MG63 (cell line): ENCODE results near the gene CASZ1. TPM values are rescaled to one million over a fixed set of nuclear protein-coding genes. Genes with fewer than 3 reads are reported as not detected.
A peak's percentile ranks its signal among the peaks of the same experiment; 100 is the strongest.

Source experiments
- DNase-seq: peaks from one replicate; pipeline ENCODE4 v3.0.0-alpha.2; 2020
- H3K27me3 ChIP-seq: fragments of 250-450 bp; sonication (Bioruptor Pico); 2 replicates; pipeline ENCODE4 v1.5.1; 2020; ENCODE audit warnings: mild to moderate bottlenecking, moderate library complexity
- H3K36me3 ChIP-seq: fragments of 250-450 bp; sonication (Bioruptor Pico); 2 replicates; pipeline ENCODE4 v1.5.1; 2020; ENCODE audit warnings: mild to moderate bottlenecking, moderate library complexity
- H3K4me3 ChIP-seq: fragments of 250-450 bp; sonication (Bioruptor Pico); 2 replicates; pipeline ENCODE4 v1.5.1; 2020; ENCODE audit warnings: mild to moderate bottlenecking, moderate library complexity
- H3K9me3 ChIP-seq: fragments of 250-450 bp; sonication (Bioruptor Pico); 2 replicates; pipeline ENCODE4 v1.5.1; 2020; ENCODE audit warnings: mild to moderate bottlenecking, moderate library complexity
- total RNA-seq: library from RNA; depleted of rRNA; stranded (reverse); fragments of >200 nt; shearing (Covaris generic); gene quantifications from 2 replicates; pipeline ENCODE4 v1.2.3, GENCODE V29; 2014; ENCODE audit warnings: low replicate concordance

Gene CASZ1
- total RNA-seq, 1 experiment from 2014 or later = 1.1 TPM

DNA sequence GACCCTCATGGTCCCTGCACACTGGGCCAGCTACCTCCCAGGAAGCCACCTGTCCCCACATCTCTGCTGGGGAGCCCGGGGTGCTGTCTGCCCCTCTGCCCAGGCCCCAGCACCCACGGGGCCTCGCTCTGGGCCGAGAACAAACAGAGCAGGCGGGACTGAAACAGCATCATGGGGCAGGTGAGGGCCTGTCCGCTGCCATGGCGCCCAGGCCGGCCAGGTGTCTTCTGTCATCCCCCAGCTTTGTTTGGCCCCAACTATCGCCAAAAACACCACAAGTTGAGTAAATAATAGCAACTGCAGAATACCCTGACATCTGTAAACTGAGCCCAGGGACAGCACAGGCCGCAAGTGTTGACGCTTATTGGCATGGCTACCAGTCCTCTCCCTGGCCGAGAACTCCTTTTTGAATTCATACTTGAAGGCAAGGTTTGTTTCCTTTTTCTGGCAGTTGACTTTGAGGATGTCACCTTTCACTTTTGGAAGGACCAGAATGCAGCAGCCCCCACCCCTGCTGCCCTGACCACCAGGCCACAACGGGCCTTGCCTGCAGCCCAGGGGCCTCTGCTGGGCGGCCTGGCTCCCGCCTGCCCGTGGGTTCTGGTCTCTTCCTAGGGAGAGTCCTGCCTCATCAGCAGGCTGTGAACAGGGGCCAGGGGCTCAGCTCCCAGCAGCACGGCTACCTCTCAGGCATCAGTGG is 152.7 kb downstream of the CASZ1 start:
- no peaks in the 10 kb centered on the region for H3K36me3 ChIP-seq
- H3K4me3 ChIP-seq = no peak overlapping the region
- no peaks in the 10 kb centered on the region for H3K27me3 ChIP-seq
- H3K9me3 ChIP-seq = no peaks in the 10 kb centered on the region
- DNase-seq = no peak

DNA sequence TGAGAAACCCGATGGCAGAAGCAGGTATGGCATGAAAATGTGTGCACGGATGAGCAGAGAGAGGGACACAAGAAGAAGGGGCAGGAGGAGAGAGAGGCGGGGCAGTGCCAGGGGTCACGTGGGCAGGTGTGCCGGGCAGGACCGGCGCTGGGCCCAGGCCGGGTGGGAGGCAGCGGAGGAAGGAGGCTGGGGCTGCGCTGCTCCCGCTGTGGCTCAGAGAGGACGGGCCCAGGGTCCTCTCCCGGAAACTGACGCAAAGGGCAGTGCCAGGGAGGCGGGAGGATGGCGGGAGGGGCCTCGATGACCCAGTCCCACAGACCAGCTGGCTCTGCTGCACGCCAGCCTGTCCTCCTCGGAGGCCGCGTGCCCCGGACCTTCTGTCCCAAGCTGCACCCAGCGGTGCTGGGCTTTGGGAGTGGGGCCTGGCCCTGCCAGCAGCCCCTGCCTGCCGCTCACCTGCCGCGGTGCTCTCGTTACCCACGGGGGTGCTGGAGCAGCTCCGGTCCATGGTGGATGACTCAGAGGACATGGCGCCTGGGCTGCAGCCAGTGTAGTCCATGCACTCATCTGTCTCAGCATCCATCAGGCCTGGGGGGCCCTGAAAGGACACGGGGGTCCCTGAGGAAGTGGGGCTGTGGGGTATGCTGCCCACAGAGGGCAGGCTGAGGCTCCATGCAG is 153.9 kb downstream of the CASZ1 start:
- Histone ChIP-seq H3K9me3 (no peaks in the 10 kb centered on the region), H3K27me3 (no peaks in the 10 kb centered on the region), H3K36me3 (no peaks in the 10 kb centered on the region), H3K4me3 (no peak overlapping the region)
- DNase-seq = no peak

GRCh38 chr1:10641976-10642375 is 154.5 kb downstream of the CASZ1 start:
- H3K36me3 ChIP-seq = no peaks in the 10 kb centered on the region
- H3K4me3 ChIP-seq = no peak overlapping the region
- DNase-seq = no peak
- no peaks in the 10 kb centered on the region for H3K27me3 ChIP-seq
- no peaks in the 10 kb centered on the region for H3K9me3 ChIP-seq

DNA sequence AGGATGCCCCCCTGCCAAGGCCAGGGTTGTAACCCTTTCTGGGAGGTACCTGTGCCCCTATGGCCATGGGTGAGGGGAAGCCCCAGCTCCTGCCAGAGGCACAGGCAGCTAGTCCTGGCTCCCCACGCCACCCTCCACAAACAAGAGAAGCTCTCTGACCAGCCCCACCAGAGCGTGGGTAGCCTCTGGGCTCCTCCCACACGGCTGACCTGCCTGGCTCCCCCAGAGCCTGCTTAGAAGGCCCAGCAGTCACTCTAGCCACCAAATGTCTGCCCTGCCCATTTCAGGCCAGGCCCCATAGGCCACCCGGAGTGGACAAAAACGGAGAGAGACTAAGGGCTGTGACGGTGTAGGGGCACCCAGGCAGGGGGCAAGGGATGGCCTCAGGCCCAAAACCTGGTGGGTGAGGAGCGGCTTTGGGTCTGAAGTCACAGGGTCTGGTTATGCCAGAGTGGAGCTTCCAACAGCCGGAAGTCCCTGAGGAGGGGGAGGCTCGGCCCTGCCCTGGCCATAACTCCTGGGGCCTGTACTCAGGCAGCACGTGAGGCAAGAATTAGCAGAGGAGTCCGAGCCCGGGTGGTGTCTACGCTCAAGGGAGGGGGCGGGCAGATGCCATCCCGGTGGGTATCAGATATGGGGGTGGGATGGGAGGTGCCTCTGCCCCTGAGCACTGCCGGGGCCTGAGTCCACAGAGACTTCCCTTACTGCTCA is 155.4 kb downstream of the CASZ1 start:
- H3K27me3 ChIP-seq = no peaks in the 10 kb centered on the region
- H3K4me3 ChIP-seq = no peak overlapping the region
- no peaks in the 10 kb centered on the region for H3K9me3 ChIP-seq
- no peak for DNase-seq
- no peaks in the 10 kb centered on the region for H3K36me3 ChIP-seq

DNA sequence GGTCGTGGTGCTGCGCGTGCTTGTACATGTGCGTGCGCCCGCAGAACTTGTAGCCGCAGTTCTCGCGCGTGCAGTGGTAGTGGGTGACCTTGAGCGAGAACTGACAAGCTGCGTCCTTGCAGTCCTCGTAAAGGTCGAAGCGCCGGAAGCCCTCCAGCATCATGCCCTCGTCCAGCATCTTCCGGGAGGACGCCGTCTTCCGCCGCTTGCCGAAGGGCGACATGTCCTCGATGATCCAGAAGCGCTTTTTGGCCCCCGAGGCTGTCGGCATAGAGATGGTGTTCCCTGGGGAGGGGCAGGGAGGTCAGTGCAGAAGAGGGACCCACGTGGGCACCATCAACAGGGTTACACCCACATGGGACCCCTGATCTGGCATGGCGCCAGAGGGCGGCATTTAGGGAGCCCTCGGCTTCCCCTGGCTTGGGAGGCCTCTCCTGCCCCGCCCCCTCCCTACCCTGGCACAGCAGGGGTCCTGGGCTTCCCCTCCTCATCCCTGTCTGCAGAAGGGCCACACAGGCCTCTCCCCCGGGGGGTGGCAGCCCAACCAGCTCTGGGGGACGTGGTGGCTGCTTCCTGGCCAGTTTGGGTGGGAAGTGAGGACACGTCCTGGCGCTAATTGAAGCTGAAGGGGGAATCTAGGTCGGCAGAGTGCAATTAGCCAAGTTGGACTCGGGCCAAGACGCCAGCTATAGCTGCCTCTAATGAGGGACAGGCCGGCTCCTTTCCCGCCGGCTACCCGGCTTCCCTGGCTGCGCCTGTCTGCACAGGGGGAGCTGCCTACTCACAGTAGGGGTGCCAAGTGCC is 156.5 kb downstream of the CASZ1 start:
- H3K4me3 ChIP-seq = no peak overlapping the region
- no peaks in the 10 kb centered on the region for H3K9me3 ChIP-seq
- DNase-seq = no peak
- no peaks in the 10 kb centered on the region for H3K27me3 ChIP-seq
- H3K36me3 ChIP-seq = no peaks in the 10 kb centered on the region

DNA sequence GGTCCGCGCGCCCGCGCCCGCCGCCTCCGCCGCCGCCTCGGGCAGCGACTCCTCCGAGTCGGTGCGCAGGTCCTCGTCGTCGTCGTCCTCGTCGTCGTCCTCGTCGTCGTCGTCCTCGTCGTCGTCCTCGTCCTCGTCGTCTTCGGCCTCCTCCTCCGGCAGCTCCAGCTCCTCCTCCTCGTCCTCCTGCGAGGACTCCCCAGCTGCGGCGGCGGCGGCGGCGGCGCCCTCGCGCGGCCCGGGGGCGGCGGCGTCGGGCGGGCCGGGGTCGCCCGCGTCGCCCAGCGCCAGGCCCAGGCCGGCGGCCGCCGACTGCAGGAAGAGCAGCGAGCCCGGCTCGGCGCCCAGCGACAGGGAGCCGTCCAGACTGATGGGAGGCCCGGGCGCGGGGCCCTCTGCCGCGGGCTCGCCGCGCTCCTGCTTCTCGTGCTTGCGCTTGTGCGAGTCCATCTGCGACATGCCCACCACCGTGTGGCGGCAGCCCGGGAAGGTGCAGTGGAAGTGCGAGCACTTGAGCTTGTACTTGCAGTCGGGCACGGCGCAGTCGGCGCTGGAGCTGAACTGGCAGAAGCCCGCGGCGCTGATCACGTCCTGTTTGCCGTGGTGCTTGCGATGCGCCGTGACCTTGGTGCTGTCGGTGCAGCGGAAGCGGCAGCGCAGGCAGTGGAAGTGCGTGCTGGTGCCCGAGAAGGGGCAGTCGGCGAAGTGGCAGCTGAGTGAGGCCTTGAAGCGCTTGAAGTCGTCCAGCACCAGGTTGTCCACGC is 157.3 kb downstream of the CASZ1 start:
- Histone ChIP-seq H3K27me3 (no peaks in the 10 kb centered on the region), H3K36me3 (peaks cover 2% of the 10 kb centered on the region; the same call in 1 of the 2 replicates), H3K4me3 (no peak overlapping the region), H3K9me3 (no peaks in the 10 kb centered on the region)
- DNase-seq = no peak

- no peak for DNase-seq
- Histone ChIP-seq H3K36me3 (peaks cover 4% of the 10 kb centered on the region; the same call in 1 of the 2 replicates), H3K4me3 (no peak overlapping the region), H3K9me3 (no peaks in the 10 kb centered on the region), H3K27me3 (no peaks in the 10 kb centered on the region)
Measured at GRCh38 chr1:10638559-10639005, 157.9 kb downstream of the CASZ1 start.

GRCh38 chr1:10637834-10638558 is 158.4 kb downstream of the CASZ1 start:
- DNase-seq = no peak
- no peaks in the 10 kb centered on the region for H3K9me3 ChIP-seq
- H3K27me3 ChIP-seq = no peaks in the 10 kb centered on the region
- H3K4me3 ChIP-seq = no peak overlapping the region
- H3K36me3 ChIP-seq = peaks cover 4% of the 10 kb centered on the region; the same call in 1 of the 2 replicates

DNA sequence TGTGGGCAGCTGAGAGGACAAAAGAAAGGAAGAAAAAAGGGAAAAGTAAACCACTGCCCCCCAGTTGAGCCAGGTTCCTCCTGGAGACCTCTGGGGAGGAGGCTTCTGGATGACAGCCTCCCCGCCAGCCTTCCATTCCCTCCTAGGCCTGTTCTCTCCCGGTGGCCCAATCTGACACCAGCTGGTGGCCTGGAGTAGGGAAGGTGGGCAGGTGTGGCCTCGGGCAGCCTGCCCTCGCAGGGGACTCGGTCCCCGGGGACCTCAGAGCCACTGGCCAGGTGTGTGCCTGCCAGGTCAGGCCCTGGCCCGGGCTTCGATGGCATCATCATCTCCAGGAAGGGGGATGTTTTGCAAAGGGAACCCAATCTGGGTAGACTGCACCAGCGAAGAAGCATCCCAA is 159.0 kb downstream of the CASZ1 start:
- H3K36me3 ChIP-seq = peaks cover 4% of the 10 kb centered on the region; the same call in 1 of the 2 replicates
- no peak for DNase-seq
- H3K27me3 ChIP-seq = no peaks in the 10 kb centered on the region
- H3K9me3 ChIP-seq = no peaks in the 10 kb centered on the region
- no peak overlapping the region for H3K4me3 ChIP-seq

DNA sequence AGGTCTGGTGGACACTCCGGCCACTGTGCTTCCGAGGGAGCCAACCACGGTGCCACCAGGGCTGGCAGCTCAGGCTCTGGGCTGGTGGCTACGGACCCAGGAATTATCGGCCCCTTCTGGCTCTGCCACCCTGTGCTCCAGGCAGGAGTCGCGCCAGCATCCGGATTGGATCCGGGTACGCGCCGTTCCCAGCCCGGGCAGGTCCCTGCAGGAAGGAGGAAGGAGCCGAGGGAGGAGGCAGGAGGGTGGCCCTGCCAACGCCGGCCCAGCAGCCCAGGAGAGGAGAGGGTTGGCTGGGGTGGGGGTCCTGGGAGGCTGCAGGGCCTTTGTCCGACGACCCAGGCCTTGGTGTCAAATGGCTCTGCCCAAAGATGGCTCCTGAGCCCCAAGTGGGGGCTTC is 160.5 kb downstream of the CASZ1 start:
- Histone ChIP-seq H3K36me3 (peaks cover 4% of the 10 kb centered on the region; the same call in 1 of the 2 replicates), H3K4me3 (no peak overlapping the region)

DNA sequence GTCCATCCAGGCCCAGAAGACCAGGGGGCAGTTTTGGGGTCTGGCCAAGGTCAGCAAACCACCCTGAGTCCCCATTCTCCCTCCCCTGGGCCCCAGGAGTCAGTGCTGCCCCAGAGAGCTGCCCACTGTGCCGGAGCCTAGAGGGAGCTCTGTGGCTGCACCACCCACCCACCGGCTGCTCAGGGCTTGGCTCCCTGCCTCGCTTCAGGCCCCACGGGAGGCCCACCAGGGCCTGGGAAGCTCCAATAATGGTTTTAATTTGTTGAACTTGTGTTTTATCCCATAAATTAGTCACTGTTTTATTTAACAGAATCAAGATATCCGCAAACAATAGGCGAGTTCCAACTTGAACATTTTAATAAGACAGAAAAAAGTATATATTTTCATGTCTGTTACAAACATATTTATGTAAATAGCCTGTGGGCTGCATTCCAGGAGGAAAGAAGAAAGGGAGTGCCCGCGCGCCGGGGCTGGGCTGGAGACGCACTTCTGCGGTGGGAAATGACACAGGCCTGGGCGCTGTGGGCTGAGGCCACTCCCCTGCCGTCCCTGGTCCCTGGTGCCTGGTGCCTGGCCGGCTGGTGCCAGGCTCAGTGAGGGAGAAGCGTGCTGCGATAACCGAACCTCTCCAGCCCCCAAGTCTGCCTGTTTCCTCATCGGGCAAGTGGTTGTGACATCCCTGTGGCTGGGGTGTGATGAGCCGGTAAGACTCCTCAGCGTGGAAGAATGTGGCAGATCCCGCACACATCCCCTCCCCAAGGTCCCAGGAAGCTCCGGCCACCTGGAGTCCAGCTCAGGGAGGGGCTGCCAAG is 161.2 kb downstream of the CASZ1 start:
- H3K36me3 ChIP-seq = peaks cover 4% of the 10 kb centered on the region; the same call in 1 of the 2 replicates
- H3K27me3 ChIP-seq = no peaks in the 10 kb centered on the region
- peak; percentile 88 for DNase-seq
- H3K9me3 ChIP-seq = no peaks in the 10 kb centered on the region
- H3K4me3 ChIP-seq = no peak overlapping the region

More for the DNA sequence above, 160.5 kb downstream of the CASZ1 start:
- no peaks in the 10 kb centered on the region for H3K27me3 ChIP-seq
- H3K9me3 ChIP-seq = no peaks in the 10 kb centered on the region
- no peak for DNase-seq

- Histone ChIP-seq H3K4me3 (no peak overlapping the region), H3K36me3 (peaks cover 4% of the 10 kb centered on the region; the same call in 1 of the 2 replicates), H3K27me3 (no peaks in the 10 kb centered on the region), H3K9me3 (no peaks in the 10 kb centered on the region)
- peak; percentile 91 for DNase-seq
Measured at GRCh38 chr1:10634428-10635084, 161.9 kb downstream of the CASZ1 start.

GRCh38 chr1:10634075-10634427 is 162.4 kb downstream of the CASZ1 start:
- H3K9me3 ChIP-seq = no peaks in the 10 kb centered on the region
- no peaks in the 10 kb centered on the region for H3K27me3 ChIP-seq
- DNase-seq = no peak

DNA sequence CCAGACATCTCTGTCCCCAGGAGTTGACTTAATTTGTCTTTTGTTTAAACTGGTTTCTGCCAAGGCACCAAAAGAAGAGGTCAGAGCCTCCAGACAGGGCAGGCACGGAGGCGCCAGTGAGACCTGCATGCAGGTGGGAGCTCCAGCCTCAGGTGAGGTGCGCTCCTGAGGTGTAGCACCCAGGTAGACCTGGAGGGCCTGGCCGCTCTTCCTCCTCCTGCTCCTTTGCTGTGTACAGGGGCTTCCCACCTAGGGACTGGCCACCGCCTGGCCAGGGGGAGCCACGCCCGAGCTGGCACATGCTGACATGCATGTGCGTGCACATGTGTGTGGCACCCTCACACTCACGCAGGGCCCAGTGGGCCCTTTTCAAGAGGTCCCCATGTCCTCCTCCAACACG is 163.0 kb downstream of the CASZ1 start:
- Histone ChIP-seq H3K36me3 (peaks cover 4% of the 10 kb centered on the region; the same call in 1 of the 2 replicates), H3K4me3 (no peak overlapping the region), H3K9me3 (no peaks in the 10 kb centered on the region), H3K27me3 (no peaks in the 10 kb centered on the region)
- no peak for DNase-seq

More at GRCh38 chr1:10634075-10634427, 162.4 kb downstream of the CASZ1 start:
- no peak overlapping the region for H3K4me3 ChIP-seq
- peaks cover 4% of the 10 kb centered on the region; the same call in 1 of the 2 replicates for H3K36me3 ChIP-seq
